T follicular helper cell (primary cell): ENCODE results near the gene NACA2.
"Not testable (repeated sequence)": the region's sequence is repeated elsewhere in the genome, so short reads cannot be mapped to it uniquely, and the experiment has no call there.

Experiments
- DNase-seq: peaks from one replicate; pipeline ENCODE4 v3.0.0-alpha.2; 2020; ENCODE audit warnings: low read depth

The NACA2 gene

GRCh38 chr17:61575983-61576382 is 15.0 kb downstream of the NACA2 start:
- DNase-seq: no peak

- no peak for DNase-seq
Measured at GRCh38 chr17:61575352-61575975, 15.6 kb downstream of the NACA2 start.

DNA sequence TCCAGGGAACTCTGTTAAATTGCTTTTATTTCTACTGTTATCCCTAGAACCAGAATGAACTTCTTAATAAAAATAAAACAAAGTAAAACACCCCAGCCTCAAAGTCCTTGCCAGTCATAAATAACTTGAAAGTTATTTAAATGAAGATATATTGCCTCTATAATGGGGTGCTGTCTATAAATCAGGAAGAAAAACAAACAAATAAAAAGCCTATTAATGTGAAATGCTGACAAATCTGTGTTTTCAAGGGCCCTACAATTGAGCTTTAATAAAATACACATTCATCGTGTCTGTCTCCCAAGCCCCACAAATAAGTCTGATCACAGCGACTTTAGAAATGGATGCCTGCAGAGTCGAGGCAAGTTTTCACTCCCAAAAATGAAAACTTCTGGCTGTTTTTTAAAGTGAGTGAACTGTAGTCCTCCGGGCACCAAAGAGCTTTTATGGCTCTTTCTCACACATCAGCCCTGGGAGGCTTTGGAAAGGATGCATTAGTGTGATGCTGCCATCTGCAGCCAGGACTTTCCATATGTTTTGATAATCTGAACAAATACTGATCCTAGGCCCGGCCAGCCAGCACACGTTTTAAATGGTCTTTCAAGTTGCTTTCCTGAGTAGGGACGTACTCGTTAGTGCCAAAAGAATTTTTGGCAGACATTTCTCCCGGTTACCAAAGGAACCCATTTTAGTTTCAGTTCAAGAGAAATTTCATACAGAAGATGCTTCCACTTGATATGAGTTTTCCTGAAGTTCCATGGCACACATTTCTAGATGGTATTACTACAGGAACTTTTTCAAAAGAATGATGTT is 16.3 kb downstream of the NACA2 start:
- DNase-seq: no peak

- DNase-seq: not testable (repeated sequence)
Measured at GRCh38 chr17:61572547-61572946, 18.5 kb downstream of the NACA2 start.

- DNase-seq: no peak
Measured at GRCh38 chr17:61571624-61572023, 19.4 kb downstream of the NACA2 start.

GRCh38 chr17:61570118-61570517 is 20.9 kb downstream of the NACA2 start:
- no peak for DNase-seq

- DNase-seq: not testable (repeated sequence)
Measured at GRCh38 chr17:61569525-61569924, 21.5 kb downstream of the NACA2 start.

GRCh38 chr17:61568219-61569072 is 22.6 kb downstream of the NACA2 start:
- DNase-seq: no peak

DNA sequence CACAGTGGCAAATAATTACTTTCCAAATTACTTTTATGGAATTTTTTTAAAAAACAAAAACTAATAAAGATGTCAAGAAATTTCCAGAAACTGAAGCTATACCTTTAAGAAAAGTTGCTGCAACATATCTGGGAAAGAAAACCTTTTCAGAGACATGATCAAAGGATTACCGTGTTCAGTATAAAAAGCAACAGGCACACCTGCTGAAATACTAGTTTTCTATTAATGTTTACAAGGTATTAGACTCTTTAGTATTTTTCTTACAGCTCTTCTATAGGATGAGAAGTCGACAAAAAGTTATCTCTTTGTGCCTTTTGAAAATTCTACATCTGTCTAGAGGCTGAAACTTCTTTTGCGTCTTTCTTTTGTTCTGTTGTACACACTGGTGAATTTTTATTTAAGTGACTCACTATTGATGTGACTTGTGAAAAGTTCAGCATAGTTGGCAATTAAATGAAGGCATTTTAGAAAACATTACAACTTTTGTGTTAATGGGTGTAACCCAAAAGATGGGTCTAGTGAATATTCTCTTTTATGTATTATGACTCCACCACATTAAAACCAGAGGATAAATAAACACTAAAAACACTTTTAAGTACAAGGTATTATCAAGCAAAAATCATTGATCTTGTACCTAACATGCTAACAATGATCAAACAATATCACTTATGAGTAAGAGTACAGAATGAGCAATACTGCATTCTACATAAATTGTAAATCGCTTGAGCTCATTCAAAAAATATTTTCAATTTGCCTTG is 23.8 kb downstream of the NACA2 start:
- no peak for DNase-seq

- DNase-seq: not testable (repeated sequence)
Measured at GRCh38 chr17:61566448-61566847, 24.6 kb downstream of the NACA2 start.

DNA sequence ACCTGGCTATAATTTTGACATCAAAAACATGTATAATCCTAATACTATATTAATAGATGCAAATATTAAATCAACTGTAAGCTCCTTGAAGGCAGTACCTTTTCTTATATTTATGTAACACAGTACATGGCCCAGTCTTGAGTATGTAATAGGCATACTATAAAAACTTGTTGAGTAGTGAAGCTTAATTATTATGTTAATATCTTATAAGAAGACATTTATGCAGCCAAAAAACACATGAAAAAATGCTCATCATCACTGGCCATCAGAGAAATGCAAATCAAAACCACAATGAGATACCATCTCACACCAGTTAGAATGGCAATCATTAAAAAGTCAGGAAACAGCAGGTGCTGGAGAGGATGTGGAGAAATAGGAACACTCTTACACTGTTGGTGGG is 25.2 kb downstream of the NACA2 start:
- not testable (repeated sequence) for DNase-seq

GRCh38 chr17:61565213-61565612 is 25.8 kb downstream of the NACA2 start:
- no peak for DNase-seq

GRCh38 chr17:61562287-61562686 is 28.7 kb downstream of the NACA2 start:
- no peak for DNase-seq

DNA sequence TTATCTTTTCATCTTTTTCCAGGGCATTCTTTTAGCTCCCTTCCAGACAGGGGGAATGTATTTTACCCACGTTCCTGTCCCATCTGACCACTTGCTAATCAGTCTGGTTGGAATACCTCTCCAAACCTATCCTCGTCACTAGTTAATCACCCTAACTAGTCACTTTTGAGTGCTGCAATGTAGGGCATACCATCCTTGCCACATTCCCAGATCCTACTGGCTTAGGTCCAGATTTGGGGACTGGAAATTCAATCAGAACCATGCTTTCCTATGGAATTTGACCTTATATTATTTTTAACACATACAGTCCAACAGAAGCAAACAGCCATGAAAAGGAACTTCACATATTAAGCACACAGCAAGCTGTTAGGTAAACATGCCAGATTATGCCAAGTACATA is 29.7 kb downstream of the NACA2 start:
- no peak for DNase-seq

DNA sequence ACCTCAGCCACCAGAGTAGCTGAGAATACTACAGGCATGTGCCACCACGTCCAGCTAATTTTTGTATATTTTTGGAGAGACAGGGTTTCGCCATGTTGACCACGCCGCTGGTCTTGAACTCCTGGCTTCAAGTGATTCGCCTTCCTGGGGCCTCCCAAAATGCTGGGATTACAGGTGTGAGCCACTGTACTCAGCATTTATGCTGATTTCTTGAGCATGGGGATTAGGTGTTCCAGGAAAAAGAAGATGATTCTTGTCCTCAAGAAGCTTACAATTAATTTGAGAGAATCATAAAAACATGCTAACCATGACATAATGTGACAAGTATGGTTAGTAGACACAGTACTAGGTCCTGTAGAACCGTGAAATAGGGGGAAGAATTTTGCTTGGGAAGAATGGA is 30.9 kb downstream of the NACA2 start:
- no peak for DNase-seq

- DNase-seq: no peak
Measured at GRCh38 chr17:61556224-61557188, 34.5 kb downstream of the NACA2 start.

DNA sequence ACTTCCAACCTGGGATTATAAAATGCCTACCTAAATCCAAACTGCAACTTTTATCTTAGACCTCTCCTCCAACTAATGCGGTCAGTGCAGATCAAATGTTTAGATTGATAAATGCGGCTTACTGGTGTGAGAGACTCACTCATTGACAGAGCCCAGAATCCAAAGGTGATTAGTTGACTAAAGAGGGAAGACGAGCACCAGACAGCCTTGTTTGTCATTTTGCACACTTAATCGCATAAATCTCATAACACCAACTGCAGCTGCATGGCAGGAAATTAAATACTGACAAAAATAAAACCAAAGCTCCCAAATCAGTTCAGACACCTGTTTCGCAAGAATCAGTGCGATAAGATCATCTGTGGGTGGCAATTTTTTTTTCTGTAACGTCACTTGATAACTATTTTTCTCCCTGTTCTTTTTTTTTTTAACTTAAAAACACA is 35.9 kb downstream of the NACA2 start:
- no peak for DNase-seq

DNA sequence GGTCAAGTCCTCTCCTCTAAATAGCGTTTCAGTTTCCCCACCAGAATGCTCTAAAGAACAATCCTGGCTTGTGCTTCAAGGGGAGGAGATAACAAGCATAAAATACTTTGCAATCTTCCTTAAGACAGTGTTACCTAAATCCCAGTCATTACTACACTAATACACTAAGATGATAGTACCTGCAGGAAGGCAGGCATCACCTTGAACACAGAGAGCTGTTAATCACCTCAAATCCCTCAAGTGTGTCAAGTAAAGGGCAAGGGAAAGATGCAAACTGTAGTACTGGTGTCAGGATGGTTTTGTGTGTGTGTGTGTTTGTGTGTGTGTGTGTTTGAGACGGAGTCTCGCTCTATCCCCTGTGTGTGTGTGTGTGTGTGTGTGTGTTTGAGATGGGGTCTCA is 36.8 kb downstream of the NACA2 start:
- no peak for DNase-seq

DNA sequence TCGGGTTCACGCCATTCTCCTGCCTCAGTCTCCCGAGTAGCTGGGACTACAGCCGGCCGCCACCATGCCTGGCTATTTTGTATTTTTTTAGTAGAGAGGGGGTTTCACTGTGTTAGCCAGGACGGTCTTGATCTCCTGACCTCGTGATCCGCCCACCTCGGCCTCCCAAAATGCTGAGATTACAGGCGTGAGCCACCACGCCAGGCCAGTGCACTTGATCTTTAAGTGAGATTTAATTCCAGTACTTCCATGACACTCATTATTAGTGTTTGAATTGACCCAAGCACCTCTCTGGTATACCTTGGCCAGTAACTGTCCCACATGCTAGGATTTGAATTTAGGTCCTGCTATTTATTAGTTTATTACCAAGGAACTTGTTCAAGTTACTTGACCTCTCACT is 38.5 kb downstream of the NACA2 start:
- not testable (repeated sequence) for DNase-seq

DNA sequence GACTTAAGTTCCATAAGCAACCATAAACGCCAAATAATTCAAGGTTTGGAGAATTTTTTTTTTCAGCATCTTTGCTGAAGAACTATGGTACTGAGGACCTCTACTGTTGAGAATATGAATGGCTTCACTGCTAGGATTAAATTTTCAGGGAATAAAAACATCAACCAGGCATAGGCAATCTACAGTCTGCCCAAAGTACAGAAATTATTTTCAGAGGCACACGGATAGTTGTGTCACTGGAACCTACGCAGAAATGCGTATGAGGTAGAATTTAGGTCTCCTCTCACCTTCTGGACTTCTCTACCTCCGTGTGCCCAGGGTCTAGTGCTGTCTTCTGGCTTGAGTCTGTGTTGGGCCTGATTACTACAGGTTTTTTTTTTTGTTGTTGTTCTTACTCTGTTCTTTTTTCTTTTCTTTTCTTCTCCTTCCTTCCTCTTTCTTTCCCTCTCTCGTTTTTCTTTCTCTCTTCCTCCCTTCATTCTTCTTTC is 39.7 kb downstream of the NACA2 start:
- DNase-seq: no peak
